Measurements from ENCODE around the gene MLLT10. TPM values are rescaled to one million over a fixed set of nuclear protein-coding genes. Genes with fewer than 3 reads are reported as not detected.

Gene MLLT10
- total and polyA plus RNA-seq, 2 of the 8 experiments (the other 6 are each of a cell fraction or from before 2014, with no cell fraction given) = 53.1 to 62.1 TPM

- peak overlapping the region; percentile 96 for H2BK5ac ChIP-seq (ENCODE audit: low read depth, low read length)
- POLR2A ChIA-PET (ENCODE audit: partially characterized antibody) = interaction anchor here (0.7 to 12.2 kb wide), 19 partner anchors 11 to 248 kb away, joined by 3 to 352 read pairs (median 4); partner anchors contain the start of genes MLLT10 and SKIDA1
- H4K20me1 ChIP-seq (replicated peaks in 1 of 2; ENCODE audit: control insufficient read depth in 1 of 2, insufficient read depth in 2 of 2, low read length in 2 of 2) = no peaks in the 10 kb centered on the region
- H3K23ac ChIP-seq (ENCODE audit: insufficient read length) = peak overlapping the region; percentile 12
- H2BK120ac ChIP-seq (replicated peaks; ENCODE audit: low read depth, low read length) = peak overlapping the region; percentile 89
- WGBS, 2 experiments (ENCODE audit: extremely low coverage in 1 of 2, insufficient coverage in 1 of 2, insufficient read length in 1 of 2, insufficient replicate concordance in 2 of 2, low coverage in 1 of 2, low lambda C conversion rate in 2 of 2, missing lambda C conversion rate in 1 of 2) = 3% methylated on average over 48 of the region's 58 CpGs; no CpG with 5 or more reads in 1 of the 2 experiments
- peaks cover 0 to 5% (median 5%) of the 10 kb centered on the region in 4 experiments; a peak in 3 of 7 replicates for H3K27me3 ChIP-seq (replicated peaks in 1 of 4; ENCODE audit: control insufficient read depth in 3 of 4, extremely low read depth in 1 of 4, insufficient read depth in 3 of 4, low read length in 3 of 4)
- H3K4ac ChIP-seq (replicated peaks; ENCODE audit: insufficient read length, low read depth, low read length) = peak overlapping the region; percentile 96
- DNase-seq (ENCODE audit: low read depth in 1 of 2, low spot score in 2 of 2) = peak in 1 of 2 experiments; percentile 75
- peak overlapping the region; percentile 100 for H4K91ac ChIP-seq (replicated peaks; ENCODE audit: insufficient read length, low read length)
- H2BK12ac ChIP-seq (ENCODE audit: low read depth, low read length) = peak overlapping the region; percentile 94
- peak overlapping the region; percentile 95 for H4K5ac ChIP-seq (ENCODE audit: insufficient read length, low read depth, low read length)
- peak overlapping the region; percentile 65 for H2AK5ac ChIP-seq (ENCODE audit: low read depth, low read length)
- H3K27ac ChIP-seq (ENCODE audit: low read depth, low read length) = peak overlapping the region; percentile 94
- no peaks in the 10 kb centered on the region for H3K79me1 ChIP-seq (ENCODE audit: low read depth, low read length)
- peak overlapping the region; percentile 54 to 91 (median 84) for H3K9ac ChIP-seq (replicated peaks in 1 of 4; ENCODE audit: extremely low read depth in 1 of 4, low read depth in 3 of 4, low read length in 3 of 4)
- H3K4me1 ChIP-seq (replicated peaks in 1 of 4; ENCODE audit: control insufficient read depth in 3 of 4, insufficient read depth in 4 of 4, low read length in 3 of 4) = peaks cover 16 to 56% (median 31%) of the 10 kb centered on the region in 4 experiments; a peak in 6 of 7 replicates
- no peak overlapping the region for H2AFZ ChIP-seq (ENCODE audit: low read length)
- peak overlapping the region; percentile 89 for H3K56ac ChIP-seq (replicated peaks; ENCODE audit: insufficient read length, low read depth, low read length)
- peak overlapping the region; percentile 52 to 69 (median 56) for H3K4me3 ChIP-seq (ENCODE audit: extremely low read depth in 1 of 4, insufficient read depth in 2 of 4, low read depth in 3 of 4, low read length in 4 of 4)
- H4K8ac ChIP-seq (ENCODE audit: extremely low read depth, insufficient read depth, low read length) = peak overlapping the region; percentile 99
- H3K9me3 ChIP-seq (ENCODE audit: insufficient read depth in 2 of 2, low read depth in 1 of 2, low read length in 1 of 2) = no peaks in the 10 kb centered on the region
- FAIRE-seq = peak; percentile 24
- peaks cover 25% of the 10 kb centered on the region for H3K23me2 ChIP-seq (ENCODE audit: low read depth, low read length)
- H3K36me3 ChIP-seq (ENCODE audit: control insufficient read depth in 2 of 4, insufficient read depth in 4 of 4, low read length in 3 of 4) = no peaks in the 10 kb centered on the region
- H3K79me2 ChIP-seq (ENCODE audit: control insufficient read depth in 1 of 2, insufficient read depth in 2 of 2, low read length in 2 of 2) = peaks cover 0 to 33% of the 10 kb centered on the region in 2 experiments; a peak in 2 of 4 replicates
- peak overlapping the region; percentile 82 to 100 for H3K4me2 ChIP-seq (ENCODE audit: insufficient read depth in 1 of 2, low read depth in 2 of 2, low read length in 2 of 2)
- peak overlapping the region; percentile 98 for H3K18ac ChIP-seq (ENCODE audit: extremely low read depth, low read length)
- CTCF ChIA-PET (ENCODE audit: partially characterized antibody) = interaction anchor here (1.0 to 4.3 kb wide), 6 partner anchors 10 to 248 kb away, joined by 3 to 36 read pairs (median 11); no protein-coding TSS in a partner anchor
- peak overlapping the region; percentile 31 for H3K14ac ChIP-seq (ENCODE audit: insufficient read length)
- H2BK20ac ChIP-seq (ENCODE audit: low read length) = no peak overlapping the region
- peak overlapping the region; percentile 19; the same call in 1 of the 2 replicates for H2BK15ac ChIP-seq (ENCODE audit: low read length)
- TF ChIP-seq EP300 (IDR thresholded peaks at IDR 0.05; ENCODE audit: borderline replicate concordance in 1 of 2, low read depth in 2 of 2, low read length in 2 of 2) (no peak), CTBP2 (IDR thresholded peaks at IDR 0.05; ENCODE audit: borderline replicate concordance, insufficient read depth, insufficient read length, low read length) (peak; percentile 98), HDAC6 (IDR thresholded peaks at IDR 0.05; ENCODE audit: low read depth, low read length) (no peak), POLR2AphosphoS5 (IDR thresholded peaks at IDR 0.05; ENCODE audit: low read depth, low read length) (no peak; the same call in 1 of the 2 replicates), SP1 (IDR thresholded peaks at IDR 0.05; ENCODE audit: low read depth, low read length) (no peak), NANOG (IDR thresholded peaks at IDR 0.05; ENCODE audit: insufficient read depth, low read depth, low read length, poor library complexity, severe bottlenecking) (no peak), SIX5 (IDR thresholded peaks at IDR 0.05; ENCODE audit: low read depth, low read length) (no peak)
- TF ChIP-seq, protein P1, sequence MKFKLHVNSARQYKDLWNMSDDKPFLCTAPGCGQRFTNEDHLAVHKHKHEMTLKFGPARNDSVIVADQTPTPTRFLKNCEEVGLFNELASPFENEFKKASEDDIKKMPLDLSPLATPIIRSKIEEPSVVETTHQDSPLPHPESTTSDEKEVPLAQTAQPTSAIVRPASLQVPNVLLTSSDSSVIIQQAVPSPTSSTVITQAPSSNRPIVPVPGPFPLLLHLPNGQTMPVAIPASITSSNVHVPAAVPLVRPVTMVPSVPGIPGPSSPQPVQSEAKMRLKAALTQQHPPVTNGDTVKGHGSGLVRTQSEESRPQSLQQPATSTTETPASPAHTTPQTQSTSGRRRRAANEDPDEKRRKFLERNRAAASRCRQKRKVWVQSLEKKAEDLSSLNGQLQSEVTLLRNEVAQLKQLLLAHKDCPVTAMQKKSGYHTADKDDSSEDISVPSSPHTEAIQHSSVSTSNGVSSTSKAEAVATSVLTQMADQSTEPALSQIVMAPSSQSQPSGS (IDR thresholded peaks at IDR 0.05; ENCODE audit: low read length) = no peak; the same call in none of the 2 replicates
Observed at GRCh38 chr10:21509341-21510240, 24.4 kb upstream of the MLLT10 start.
